ENCODE results near the gene SRXN1. TPM values are rescaled to one million over a fixed set of nuclear protein-coding genes. Genes with fewer than 3 reads are reported as not detected.

SRXN1 gene
- total and polyA plus RNA-seq, 2 donors (not counting 1 experiment from before 2014, with no cell fraction given) = 50.5 to 91.2 TPM

DNA sequence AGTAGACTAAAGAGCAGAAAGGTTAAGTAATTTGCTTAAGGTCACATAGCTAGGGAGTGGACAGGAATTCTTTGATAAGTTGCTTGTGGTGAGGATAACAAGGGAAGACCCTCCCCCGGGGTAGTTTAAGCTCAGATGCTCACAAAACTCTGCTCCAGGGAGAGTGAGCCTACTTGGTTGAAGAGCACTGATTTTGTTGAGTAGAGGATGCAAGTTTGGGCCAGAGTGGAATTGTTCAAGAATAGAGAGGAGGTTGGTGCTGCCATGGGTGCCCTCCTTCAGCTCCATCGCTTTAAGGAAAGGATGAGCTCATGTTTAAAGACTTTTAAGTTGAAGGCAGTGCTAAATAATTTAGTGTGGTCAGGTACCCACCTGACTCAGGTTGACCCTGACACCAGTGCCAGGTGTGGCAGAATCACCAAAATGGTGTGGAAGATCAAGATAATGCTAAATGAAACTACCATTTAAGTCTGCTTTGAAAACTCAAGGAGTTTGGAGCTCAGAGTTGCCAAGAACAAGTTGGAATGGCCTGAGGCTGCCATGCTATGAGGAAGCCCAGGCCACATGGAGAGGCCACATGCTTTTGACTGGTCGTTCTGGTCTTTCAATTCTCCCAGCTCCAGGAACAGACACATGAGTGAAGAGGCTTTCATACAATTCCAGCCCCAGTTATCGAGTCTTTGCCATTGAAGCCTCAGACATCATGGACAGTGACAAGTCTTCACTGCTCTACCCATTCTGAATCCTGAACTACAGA is 34.9 kb downstream of the SRXN1 start:
- Histone ChIP-seq H2AFZ (ENCODE audit: low read length) (no peak overlapping the region), H3K4me3 (replicated peaks in 1 of 4; ENCODE audit: control extremely low read depth in 1 of 4, insufficient read depth in 1 of 4, low read depth in 3 of 4, low read length in 4 of 4) (no peak overlapping the region), H3K4me2 (ENCODE audit: extremely low read depth, insufficient read depth, low read length) (no peak overlapping the region), H3K9me3 (ENCODE audit: control insufficient read depth, insufficient read depth, low read depth, low read length) (no peaks in the 10 kb centered on the region), H3K9ac (ENCODE audit: insufficient read depth, low read length) (no peak overlapping the region), H3K27ac (ENCODE audit: insufficient read depth, low read length) (no peak overlapping the region), H3K36me3 (ENCODE audit: control insufficient read depth, insufficient read depth, low read length) (no peaks in the 10 kb centered on the region), H3K79me2 (ENCODE audit: control insufficient read depth, insufficient read depth, low read length) (no peaks in the 10 kb centered on the region), H4K20me1 (ENCODE audit: control insufficient read depth, extremely low read depth, insufficient read depth, low read length) (no peaks in the 10 kb centered on the region), H3K4me1 (ENCODE audit: control insufficient read depth, extremely low read depth, insufficient read depth, low read length) (no peaks in the 10 kb centered on the region), H3K27me3 (ENCODE audit: control insufficient read depth, insufficient read depth, low read length) (peaks cover 8% of the 10 kb centered on the region)
- no peak for TF ChIP-seq EZH2 (IDR thresholded peaks at IDR 0.05; ENCODE audit: low read length, missing control alignments)
- TF ChIP-seq, protein P1, sequence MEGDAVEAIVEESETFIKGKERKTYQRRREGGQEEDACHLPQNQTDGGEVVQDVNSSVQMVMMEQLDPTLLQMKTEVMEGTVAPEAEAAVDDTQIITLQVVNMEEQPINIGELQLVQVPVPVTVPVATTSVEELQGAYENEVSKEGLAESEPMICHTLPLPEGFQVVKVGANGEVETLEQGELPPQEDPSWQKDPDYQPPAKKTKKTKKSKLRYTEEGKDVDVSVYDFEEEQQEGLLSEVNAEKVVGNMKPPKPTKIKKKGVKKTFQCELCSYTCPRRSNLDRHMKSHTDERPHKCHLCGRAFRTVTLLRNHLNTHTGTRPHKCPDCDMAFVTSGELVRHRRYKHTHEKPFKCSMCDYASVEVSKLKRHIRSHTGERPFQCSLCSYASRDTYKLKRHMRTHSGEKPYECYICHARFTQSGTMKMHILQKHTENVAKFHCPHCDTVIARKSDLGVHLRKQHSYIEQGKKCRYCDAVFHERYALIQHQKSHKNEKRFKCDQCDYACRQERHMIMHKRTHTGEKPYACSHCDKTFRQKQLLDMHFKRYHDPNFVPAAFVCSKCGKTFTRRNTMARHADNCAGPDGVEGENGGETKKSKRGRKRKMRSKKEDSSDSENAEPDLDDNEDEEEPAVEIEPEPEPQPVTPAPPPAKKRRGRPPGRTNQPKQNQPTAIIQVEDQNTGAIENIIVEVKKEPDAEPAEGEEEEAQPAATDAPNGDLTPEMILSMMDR (conservative IDR thresholded peaks at IDR 0.05 in 1 of 2, IDR thresholded peaks at IDR 0.05 in 1 of 2; ENCODE audit: low read depth in 1 of 2, low read length in 2 of 2) = no peak
- no peak for DNase-seq (ENCODE audit: low read depth in 2 of 2)

DNA sequence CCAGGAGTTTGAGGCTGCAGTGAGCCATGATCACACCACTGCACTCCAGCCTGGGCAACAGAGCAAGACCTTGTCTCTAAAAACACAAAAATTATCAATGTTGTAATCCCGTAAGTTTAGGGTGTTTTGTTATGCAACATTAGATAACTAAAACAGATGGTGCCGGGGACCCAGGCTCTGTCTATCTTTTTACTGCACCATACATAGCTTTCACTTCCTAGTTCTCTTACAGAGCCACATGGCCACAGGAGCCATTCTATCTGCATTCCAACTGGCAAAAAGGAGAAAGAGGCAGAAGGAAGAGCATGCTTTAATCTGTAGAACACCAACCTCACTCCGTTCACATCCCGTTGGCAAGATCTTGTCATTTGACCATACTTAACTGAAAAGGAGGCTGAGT is 37.5 kb downstream of the SRXN1 start:
- TF ChIP-seq, protein P1 (conservative IDR thresholded peaks at IDR 0.05 in 1 of 2, IDR thresholded peaks at IDR 0.05 in 1 of 2; ENCODE audit: low read depth in 1 of 2, low read length in 2 of 2) = no peak
- no peak for TF ChIP-seq EZH2 (IDR thresholded peaks at IDR 0.05; ENCODE audit: low read length, missing control alignments)
- Histone ChIP-seq H3K79me2 (ENCODE audit: control insufficient read depth, insufficient read depth, low read length) (no peaks in the 10 kb centered on the region), H4K20me1 (ENCODE audit: control insufficient read depth, extremely low read depth, insufficient read depth, low read length) (no peaks in the 10 kb centered on the region), H3K27ac (ENCODE audit: insufficient read depth, low read length) (no peak overlapping the region), H3K9me3 (ENCODE audit: control insufficient read depth, insufficient read depth, low read depth, low read length) (no peaks in the 10 kb centered on the region), H3K4me1 (ENCODE audit: control insufficient read depth, extremely low read depth, insufficient read depth, low read length) (no peaks in the 10 kb centered on the region), H3K36me3 (ENCODE audit: control insufficient read depth, insufficient read depth, low read length) (no peaks in the 10 kb centered on the region), H3K4me2 (ENCODE audit: extremely low read depth, insufficient read depth, low read length) (no peak overlapping the region), H3K9ac (ENCODE audit: insufficient read depth, low read length) (no peak overlapping the region), H3K27me3 (ENCODE audit: control insufficient read depth, insufficient read depth, low read length) (peaks cover 19% of the 10 kb centered on the region), H2AFZ (ENCODE audit: low read length) (no peak overlapping the region), H3K4me3 (replicated peaks in 1 of 4; ENCODE audit: control extremely low read depth in 1 of 4, insufficient read depth in 1 of 4, low read depth in 3 of 4, low read length in 4 of 4) (no peak overlapping the region)
- no peak for DNase-seq (ENCODE audit: low read depth in 2 of 2)

GRCh38 chr20:611843-612185 is 41.2 kb downstream of the SRXN1 start:
- no peak overlapping the region for H2AFZ ChIP-seq (ENCODE audit: low read length)
- H3K27me3 ChIP-seq (ENCODE audit: control insufficient read depth, insufficient read depth, low read length) = peaks cover 40% of the 10 kb centered on the region
- H4K20me1 ChIP-seq (ENCODE audit: control insufficient read depth, extremely low read depth, insufficient read depth, low read length) = no peaks in the 10 kb centered on the region
- no peak overlapping the region for H3K27ac ChIP-seq (ENCODE audit: insufficient read depth, low read length)
- H3K4me1 ChIP-seq (ENCODE audit: control insufficient read depth, extremely low read depth, insufficient read depth, low read length) = no peaks in the 10 kb centered on the region
- no peaks in the 10 kb centered on the region for H3K79me2 ChIP-seq (ENCODE audit: control insufficient read depth, insufficient read depth, low read length)
- H3K4me2 ChIP-seq (ENCODE audit: extremely low read depth, insufficient read depth, low read length) = no peak overlapping the region
- H3K4me3 ChIP-seq (replicated peaks in 1 of 4; ENCODE audit: control extremely low read depth in 1 of 4, insufficient read depth in 1 of 4, low read depth in 3 of 4, low read length in 4 of 4) = no peak overlapping the region
- DNase-seq (ENCODE audit: low read depth in 2 of 2) = no peak
- TF ChIP-seq, protein P1 (conservative IDR thresholded peaks at IDR 0.05 in 1 of 2, IDR thresholded peaks at IDR 0.05 in 1 of 2; ENCODE audit: low read depth in 1 of 2, low read length in 2 of 2) = no peak
- no peak for TF ChIP-seq EZH2 (IDR thresholded peaks at IDR 0.05; ENCODE audit: low read length, missing control alignments)
- H3K36me3 ChIP-seq (ENCODE audit: control insufficient read depth, insufficient read depth, low read length) = no peaks in the 10 kb centered on the region
- H3K9ac ChIP-seq (ENCODE audit: insufficient read depth, low read length) = no peak overlapping the region
- no peaks in the 10 kb centered on the region for H3K9me3 ChIP-seq (ENCODE audit: control insufficient read depth, insufficient read depth, low read depth, low read length)
